Cardiac fibroblast (primary cell): ENCODE results near the gene RMRP.

Experiments used
- DNase-seq, 2 donors: peaks; one replicate each; pipeline versions ENCODE4 v3.0.0 to v3.0.0-alpha.2; 2010; ENCODE audit warnings: low read depth in 2 of 2
- H3K4me3 ChIP-seq, 2 donors: replicated peaks in 1 of 2; 1 replicate in 1 of 2; 2 replicates in 1 of 2; pipeline ENCODE4 v1.5.1; 2011; ENCODE audit warnings: low read depth in 2 of 2, low read length in 2 of 2, mild to moderate bottlenecking in 2 of 2, moderate library complexity in 1 of 2
- TF ChIP-seq, protein P1 (sequence below): IDR thresholded peaks from one replicate; pipeline ENCODE4 v1.5.1; 2011; ENCODE audit warnings: low read depth, mild to moderate bottlenecking, low read length, inconsistent platforms

Gene RMRP

DNA sequence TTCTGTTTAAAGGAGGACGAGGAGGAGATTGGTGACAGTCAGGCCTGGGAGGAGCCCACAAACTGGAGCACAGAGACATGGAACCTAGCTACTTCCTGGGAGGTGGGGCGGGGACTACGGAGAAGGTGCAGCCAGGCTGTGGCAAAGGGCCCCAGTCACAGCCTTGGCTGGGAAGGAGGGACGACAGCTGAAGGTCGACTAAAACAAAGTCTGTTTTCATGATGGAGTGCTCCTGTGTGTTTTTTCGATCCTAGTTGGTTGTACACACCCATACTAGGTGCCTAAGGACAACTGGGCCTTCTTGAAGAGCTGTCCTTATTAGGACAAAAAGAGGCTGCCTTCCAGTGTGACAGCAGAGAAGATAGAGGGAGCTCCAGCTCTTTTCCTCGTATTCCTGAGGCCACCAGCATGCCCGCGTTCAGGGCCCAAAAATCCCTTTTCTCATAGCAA, 3.2 kb upstream of the RMRP start:
- TF ChIP-seq, protein P1, sequence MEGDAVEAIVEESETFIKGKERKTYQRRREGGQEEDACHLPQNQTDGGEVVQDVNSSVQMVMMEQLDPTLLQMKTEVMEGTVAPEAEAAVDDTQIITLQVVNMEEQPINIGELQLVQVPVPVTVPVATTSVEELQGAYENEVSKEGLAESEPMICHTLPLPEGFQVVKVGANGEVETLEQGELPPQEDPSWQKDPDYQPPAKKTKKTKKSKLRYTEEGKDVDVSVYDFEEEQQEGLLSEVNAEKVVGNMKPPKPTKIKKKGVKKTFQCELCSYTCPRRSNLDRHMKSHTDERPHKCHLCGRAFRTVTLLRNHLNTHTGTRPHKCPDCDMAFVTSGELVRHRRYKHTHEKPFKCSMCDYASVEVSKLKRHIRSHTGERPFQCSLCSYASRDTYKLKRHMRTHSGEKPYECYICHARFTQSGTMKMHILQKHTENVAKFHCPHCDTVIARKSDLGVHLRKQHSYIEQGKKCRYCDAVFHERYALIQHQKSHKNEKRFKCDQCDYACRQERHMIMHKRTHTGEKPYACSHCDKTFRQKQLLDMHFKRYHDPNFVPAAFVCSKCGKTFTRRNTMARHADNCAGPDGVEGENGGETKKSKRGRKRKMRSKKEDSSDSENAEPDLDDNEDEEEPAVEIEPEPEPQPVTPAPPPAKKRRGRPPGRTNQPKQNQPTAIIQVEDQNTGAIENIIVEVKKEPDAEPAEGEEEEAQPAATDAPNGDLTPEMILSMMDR, result peak; percentile 30
- peak; percentile 56 to 64 for DNase-seq
- H3K4me3 ChIP-seq, result no peak overlapping the region

- TF ChIP-seq, protein P1, result no peak
- DNase-seq, result peak; percentile 82 to 95
- H3K4me3 ChIP-seq, result peak overlapping the region; percentile 8 to 97
Measured at GRCh38 chr9:35659340-35659739, 1.5 kb upstream of the RMRP start.

- TF ChIP-seq, protein P1, result no peak
- DNase-seq, result peak; percentile 52 to 74
- H3K4me3 ChIP-seq, result peak overlapping the region; percentile 92 to 97
Measured at GRCh38 chr9:35658968-35659220, 1.1 kb upstream of the RMRP start.

GRCh38 chr9:35658137-35658967, 533 bp upstream of the RMRP start, which contains the start of gene CCDC107:
CCDC107 (plus strand) TSS chr9:35658292; CDS start chr9:35658380, 88 bp downstream.
- peak; percentile 87 to 90 for DNase-seq
- H3K4me3 ChIP-seq, result peak within 1 kb of the TSS; percentile 92 to 97
- TF ChIP-seq, protein P1, result peak; percentile 51

DNA sequence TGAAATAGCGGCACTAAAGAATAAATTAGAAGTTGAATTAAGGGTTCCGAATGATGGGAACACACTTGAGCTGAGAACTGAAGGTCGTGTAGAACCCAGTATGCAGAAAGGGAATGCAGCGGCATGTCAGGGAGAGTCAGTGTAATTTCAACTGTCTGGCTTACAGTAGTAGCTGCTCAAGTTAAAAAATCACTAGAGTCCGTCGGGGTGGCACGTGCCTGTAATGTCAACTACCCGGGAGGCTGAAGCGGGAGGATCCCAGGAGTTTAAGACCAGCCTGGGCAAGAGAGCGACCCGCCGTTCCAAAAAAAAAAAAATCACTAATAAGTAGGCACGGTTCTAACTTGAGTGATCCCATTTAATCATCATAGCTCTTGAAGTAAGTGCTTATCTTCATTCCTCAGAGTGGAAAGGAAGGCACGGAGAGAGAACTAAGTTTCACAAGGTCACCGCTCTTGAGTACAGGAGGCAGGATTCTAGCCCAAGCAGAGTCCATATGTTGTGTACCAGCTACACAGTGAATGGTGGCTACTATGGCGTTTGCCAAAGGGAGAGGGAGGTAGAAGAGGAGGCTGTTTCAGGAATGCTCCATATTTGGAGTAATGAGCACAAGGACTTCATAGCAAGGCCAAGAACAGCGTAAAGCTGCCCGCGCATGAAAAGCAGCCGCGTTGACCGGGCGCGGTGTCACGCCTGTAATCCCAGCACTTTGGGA, 831 bp downstream of the RMRP start:
- H3K4me3 ChIP-seq, result peak overlapping the region; percentile 30 to 35
- peak in 1 of 2 donors; percentile 65 for DNase-seq
- TF ChIP-seq, protein P1, result no peak

DNA sequence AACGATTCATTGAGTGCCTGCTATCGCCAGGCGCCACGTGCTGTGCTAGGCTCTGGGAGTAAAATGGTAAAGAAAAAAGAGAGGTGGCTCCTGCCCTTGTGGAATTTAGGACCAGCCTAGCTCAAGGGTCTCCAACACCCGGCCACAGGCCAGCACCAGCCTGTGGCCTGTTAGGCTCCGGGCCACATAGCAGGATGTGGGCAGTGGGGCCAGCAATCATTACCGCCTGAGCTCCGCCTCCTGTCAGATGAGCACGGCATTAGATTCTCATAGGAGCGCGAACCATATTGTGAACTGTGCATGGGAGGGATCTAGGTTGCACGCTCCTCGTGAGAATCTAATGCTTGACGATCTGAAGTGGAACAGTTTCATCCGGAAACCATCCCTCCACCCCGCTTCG, 1.5 kb downstream of the RMRP start:
- TF ChIP-seq, protein P1, result no peak
- no peak overlapping the region for H3K4me3 ChIP-seq
- DNase-seq, result no peak
